GM18907 (cell line): Measurements from ENCODE around the gene ZBTB20.

ENCODE experiments used
- ATAC-seq: cut with Tn5 transposase; IDR thresholded peaks from one replicate; pipeline ENCODE4 v1.9.1; 2021; ENCODE audit warnings: mild to moderate bottlenecking, moderate library complexity; ENCODE audit not compliant: unreplicated experiment

ZBTB20 gene

GRCh38 chr3:114878114-114878839 is 268.8 kb downstream of the ZBTB20 start:
- ATAC-seq: no peak

- ATAC-seq: no peak
These were observed 269.5 kb downstream of the ZBTB20 start for GRCh38 chr3:114877378-114878113.

GRCh38 chr3:114874522-114874971 is 272.5 kb downstream of the ZBTB20 start:
- ATAC-seq: no peak

DNA sequence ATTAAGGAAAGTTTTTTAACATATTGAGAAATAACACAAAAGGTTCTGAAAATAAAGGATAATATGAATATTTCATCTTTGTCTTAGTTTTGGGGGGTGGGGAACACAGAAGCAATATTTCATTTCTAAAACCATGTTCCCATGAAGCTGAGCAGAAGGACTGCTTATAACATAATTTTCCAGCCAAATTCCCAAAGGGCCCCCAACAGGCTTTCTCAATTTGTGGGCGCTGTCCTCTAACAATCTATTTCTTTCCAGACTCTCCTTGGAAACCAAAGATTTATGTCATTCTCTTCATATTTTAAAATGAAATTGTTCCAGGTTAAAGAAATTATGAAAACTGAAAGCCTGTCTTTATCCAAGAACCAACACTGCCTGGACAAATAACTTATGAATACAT is 273.5 kb downstream of the ZBTB20 start:
- no peak for ATAC-seq

- no peak for ATAC-seq
These were observed 274.5 kb downstream of the ZBTB20 start for GRCh38 chr3:114872588-114872987.

- no peak for ATAC-seq
These were observed 275.0 kb downstream of the ZBTB20 start for GRCh38 chr3:114872050-114872449.

DNA sequence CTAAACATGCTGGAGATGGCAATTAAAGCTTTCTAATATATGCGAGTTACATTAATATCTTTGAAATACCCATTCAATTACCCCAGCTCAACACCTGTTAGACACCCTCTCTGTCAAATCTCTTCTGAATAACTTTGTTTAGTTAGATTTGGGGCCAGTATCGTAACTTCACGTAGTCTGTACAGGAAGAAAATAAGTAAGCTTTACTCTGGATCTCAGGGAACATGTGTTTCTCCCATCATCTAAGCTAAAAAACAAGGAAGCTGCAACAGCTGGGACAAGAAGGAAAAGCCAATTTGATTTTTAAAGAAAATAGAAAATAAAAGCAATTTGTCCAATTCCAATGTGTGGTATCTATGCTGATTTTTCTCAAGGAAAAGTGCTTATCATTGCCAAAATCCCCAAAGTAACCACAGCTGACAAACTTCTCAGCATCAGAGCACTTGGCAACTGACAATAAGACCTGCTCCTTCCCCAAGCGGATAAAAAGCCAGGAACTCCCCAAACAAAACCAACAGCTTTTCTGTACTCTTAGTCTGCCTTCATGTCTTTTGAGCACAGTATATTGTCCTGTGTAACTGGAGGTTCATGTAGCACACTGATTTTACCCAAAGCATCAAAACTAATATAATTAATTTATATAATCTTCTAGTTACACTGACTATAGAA is 279.1 kb downstream of the ZBTB20 start:
- ATAC-seq: no peak

DNA sequence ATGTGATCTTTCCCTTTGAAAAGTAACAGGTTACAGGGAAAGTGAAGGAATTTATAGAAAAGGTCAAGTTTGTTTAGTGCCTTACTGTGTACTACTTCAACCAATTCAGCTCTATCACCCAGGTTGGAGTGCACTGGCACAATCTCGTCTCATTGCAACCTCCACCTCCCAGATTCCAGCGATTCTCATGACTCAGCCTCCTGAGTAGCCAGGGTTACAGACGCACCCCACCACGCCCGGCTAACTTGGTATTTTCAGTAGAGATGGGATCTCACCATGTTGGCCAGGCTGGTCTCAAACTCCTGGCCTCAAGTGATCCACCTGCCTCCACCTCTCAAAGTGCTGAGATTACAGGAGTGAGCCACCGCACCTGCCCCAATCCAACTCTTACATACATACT is 279.7 kb downstream of the ZBTB20 start:
- ATAC-seq: no peak

- ATAC-seq: no peak
These were observed 280.7 kb downstream of the ZBTB20 start for GRCh38 chr3:114866430-114866829.

GRCh38 chr3:114864970-114865369 is 282.1 kb downstream of the ZBTB20 start:
- ATAC-seq: no peak

DNA sequence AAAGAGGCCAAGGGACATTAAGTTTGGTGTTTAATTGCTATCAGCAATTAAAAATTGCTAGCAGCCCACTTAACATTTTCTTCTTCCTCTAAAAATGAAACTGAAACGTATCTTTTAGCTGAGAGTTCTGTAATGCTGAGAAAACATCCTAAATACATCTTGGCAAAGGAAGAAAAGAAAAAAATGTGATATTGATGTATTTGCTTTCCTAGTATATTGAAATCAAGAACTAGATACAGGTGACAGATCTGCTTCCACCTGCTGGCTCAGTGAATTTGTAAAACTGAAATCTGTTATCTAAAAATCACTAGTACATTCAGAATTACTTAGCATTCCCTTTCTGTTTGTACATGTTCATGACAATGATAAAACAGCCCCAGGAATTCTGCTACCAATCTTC is 283.2 kb downstream of the ZBTB20 start:
- ATAC-seq: no peak

GRCh38 chr3:114861666-114862065 is 285.4 kb downstream of the ZBTB20 start:
- ATAC-seq: no peak

GRCh38 chr3:114860531-114860930 is 286.6 kb downstream of the ZBTB20 start:
- no peak for ATAC-seq

DNA sequence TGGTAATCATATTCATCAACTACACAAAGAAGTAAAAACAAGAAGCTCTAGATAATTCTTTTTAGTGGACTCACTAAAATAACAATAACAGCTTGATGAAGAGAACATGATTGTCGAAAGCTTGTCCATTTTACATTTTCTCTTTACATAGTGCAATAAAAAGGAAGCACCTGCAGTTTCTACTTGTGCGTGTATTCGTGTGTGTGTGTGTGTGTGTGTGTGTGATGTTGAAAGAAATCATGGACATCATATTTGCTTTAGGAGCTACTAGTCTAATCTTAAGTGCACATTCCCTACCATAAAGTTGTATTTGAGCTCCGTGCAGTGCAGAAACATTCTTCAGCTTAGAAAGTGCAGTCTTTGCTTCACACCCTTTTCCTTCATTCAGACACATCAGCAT is 288.8 kb downstream of the ZBTB20 start:
- ATAC-seq: no peak

- no peak for ATAC-seq
These were observed 289.8 kb downstream of the ZBTB20 start for GRCh38 chr3:114857299-114857701.

- no peak for ATAC-seq
These were observed 290.3 kb downstream of the ZBTB20 start for GRCh38 chr3:114856835-114857234.

- ATAC-seq: no peak
These were observed 291.2 kb downstream of the ZBTB20 start for GRCh38 chr3:114855839-114856238.

- ATAC-seq: no peak
These were observed 294.1 kb downstream of the ZBTB20 start for GRCh38 chr3:114852966-114853365.

DNA sequence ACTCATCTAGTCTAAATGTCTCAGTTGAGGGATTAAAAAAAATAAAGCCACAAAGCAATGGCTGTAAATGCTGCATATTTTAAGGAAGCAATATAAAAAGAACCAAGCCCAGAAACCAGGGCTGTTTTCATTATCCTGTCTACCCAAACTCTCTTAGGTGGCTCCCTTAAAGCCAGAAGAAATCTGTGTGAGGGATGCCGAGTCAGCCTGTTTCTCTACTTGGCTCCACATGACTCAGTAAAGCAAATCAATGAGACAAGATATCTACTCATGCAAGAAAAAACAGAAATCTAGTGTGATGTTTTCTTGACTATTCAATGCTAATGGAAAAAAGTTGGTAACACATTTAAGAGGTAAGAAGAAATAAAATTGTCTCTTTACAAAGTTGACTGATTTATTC is 296.2 kb downstream of the ZBTB20 start:
- no peak for ATAC-seq

DNA sequence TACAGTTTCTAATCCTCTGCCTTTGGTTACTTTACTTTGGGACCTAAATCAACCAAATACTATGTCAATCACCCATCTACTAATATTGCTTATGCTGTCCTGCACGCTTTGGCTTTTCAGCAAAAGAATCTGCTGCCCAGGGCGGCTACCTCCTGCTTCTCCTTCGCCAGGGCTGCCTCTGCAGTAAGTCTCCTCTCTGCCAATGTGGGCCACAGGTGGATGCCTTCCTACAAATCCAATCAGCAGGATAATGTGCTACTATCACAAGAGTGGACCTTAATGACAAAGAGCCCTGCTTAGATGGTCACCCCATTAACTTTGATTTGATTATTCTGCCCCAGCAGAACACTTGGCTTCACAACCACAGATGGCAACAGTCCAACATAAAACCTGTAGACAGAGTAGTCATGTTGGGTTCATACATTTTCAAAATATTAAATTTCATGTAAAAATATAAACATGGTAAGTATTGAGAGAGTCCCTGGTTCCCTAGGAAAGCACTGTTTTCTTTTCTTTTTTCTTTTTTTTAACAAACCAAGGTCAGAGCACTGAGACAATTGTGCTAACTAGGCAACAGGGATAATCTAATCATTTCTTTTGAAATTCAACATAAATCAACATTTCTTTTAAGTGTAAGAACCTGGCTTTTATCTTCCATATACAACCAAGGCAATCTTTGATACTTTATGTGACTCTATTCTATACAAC is 298.3 kb downstream of the ZBTB20 start:
- no peak for ATAC-seq

DNA sequence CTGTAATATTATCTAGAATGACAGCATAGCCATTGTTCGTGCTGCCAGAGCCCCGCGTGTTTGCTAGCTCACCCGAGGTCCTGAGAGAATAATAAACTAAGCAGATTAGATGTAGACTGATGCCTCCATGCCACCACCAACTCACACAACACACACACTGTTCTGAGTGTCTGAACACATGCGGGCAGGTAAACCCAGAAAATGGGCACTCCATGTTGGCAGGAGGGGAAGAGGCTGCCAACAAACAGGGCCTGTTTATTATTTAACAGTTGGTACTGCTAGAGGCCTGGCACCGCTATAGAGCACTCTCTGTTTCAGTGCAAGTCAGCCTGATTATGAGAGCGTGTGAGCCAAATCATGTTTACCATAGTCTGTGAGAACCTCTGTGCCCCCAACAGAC is 299.0 kb downstream of the ZBTB20 start:
- ATAC-seq: no peak
